ENCODE results near the gene POC1B. TPM values are rescaled to one million over a fixed set of nuclear protein-coding genes. Genes with fewer than 3 reads are reported as not detected.
A peak's percentile ranks its signal among the peaks of the same experiment; 100 is the strongest.

Gene POC1B
- total and polyA plus RNA-seq, 5 donors from 2014 or later = 22.1 to 38.0 (median 33.0) TPM

DNA sequence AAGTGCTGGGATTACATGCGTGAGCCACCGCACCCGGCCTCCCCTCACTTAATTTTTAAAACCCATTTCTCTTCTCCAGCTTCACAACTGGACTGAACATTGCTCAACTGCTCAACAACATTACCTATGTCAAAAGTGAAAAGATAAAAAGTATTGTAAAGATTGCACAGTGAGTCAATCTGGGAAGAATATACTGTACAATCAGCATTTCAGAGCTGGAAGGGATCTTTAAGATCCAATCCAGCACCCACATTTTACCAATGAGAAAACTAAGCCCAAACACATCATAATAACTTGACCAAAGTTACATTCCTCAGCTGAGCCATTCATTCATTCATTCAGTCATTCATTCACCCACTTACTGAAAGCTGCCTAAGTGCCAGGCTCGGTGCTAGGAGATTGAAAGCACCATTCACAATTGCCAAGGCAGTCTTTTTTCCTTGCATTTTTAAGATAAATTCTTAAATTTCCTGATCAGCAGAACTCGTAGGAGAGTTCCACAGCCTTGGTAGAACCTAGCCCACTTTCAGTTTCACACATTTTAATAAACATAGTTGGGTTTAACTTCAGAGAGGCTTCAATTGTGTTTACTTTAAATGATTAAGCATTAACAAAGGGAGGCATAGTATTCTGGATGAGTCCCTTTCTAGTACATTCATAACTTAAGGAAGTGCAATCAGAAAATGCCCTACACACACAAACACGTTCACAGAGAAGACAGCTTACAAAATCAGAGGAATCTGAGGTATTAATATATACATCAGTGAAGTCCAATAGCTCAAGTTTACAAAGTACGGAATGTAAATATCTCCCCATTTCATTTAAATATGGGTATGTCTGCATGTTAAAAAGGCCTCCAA, 4.3 kb downstream of the POC1B start:
- H3K4me3 Mint-ChIP-seq = peak overlapping the region; percentile 76 to 97 (median 86)
- peak overlapping the region; percentile 62 for H3K4me3 ChIP-seq (ENCODE audit: low read depth, low read length)
- no peaks in the 10 kb centered on the region for H3K27me3 Mint-ChIP-seq
- H3K36me3 ChIP-seq (ENCODE audit: control insufficient read depth, insufficient read depth, low read length) = peaks cover 9% of the 10 kb centered on the region
- H3K27me3 ChIP-seq (ENCODE audit: control insufficient read depth, insufficient read depth, low read length) = no peaks in the 10 kb centered on the region
- peaks cover 19% of the 10 kb centered on the region for H3K36me3 Mint-ChIP-seq
- H3K27ac ChIP-seq (ENCODE audit: insufficient read depth, low read length, poor library complexity, severe bottlenecking) = no peak overlapping the region
- ATAC-seq (ENCODE audit: low read depth in 2 of 2) (no peak), DNase-seq (peak in 1 of 3 donors; percentile 20)
- no peaks in the 10 kb centered on the region for H3K9me3 ChIP-seq (ENCODE audit: control insufficient read depth in 2 of 2, low read length in 2 of 2)
- no peaks in the 10 kb centered on the region for H3K9me3 Mint-ChIP-seq
- peaks cover 33% of the 10 kb centered on the region for H3K4me1 ChIP-seq (ENCODE audit: control insufficient read depth, insufficient read depth, low read length, poor library complexity, severe bottlenecking)
- H3K27ac Mint-ChIP-seq = peak overlapping the region; percentile 5 to 64 (median 28)
- peaks cover 25 to 68% (median 38%) of the 10 kb centered on the region in 4 donors for H3K4me1 Mint-ChIP-seq

DNA sequence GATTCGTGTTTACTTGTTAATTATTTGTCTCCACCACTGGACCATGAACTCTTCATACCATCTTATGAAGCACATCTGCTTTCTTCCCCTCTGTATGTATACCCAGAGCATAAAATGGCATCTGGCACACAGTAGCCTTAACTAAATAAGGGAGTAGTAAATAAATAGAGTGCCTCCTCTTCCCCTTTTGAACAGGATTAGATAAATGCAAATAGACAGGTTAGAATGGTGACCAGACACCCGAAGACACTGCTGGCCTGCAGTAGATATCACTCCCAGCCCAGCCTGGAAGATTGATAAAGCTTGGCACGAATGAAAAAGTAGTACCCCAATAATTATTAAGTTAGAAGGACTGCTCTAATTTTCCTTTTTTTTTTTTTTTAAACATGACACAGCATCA, 8.1 kb downstream of the POC1B start:
- Histone ChIP-seq H3K9me3 (ENCODE audit: control insufficient read depth in 2 of 2, low read length in 2 of 2) (no peaks in the 10 kb centered on the region), H3K4me3 (ENCODE audit: low read depth, low read length) (no peak overlapping the region), H3K27me3 (ENCODE audit: control insufficient read depth, insufficient read depth, low read length) (no peaks in the 10 kb centered on the region), H3K36me3 (ENCODE audit: control insufficient read depth, insufficient read depth, low read length) (peaks cover 3% of the 10 kb centered on the region), H3K27ac (ENCODE audit: insufficient read depth, low read length, poor library complexity, severe bottlenecking) (no peak overlapping the region), H3K4me1 (ENCODE audit: control insufficient read depth, insufficient read depth, low read length, poor library complexity, severe bottlenecking) (peaks cover 19% of the 10 kb centered on the region)
- ATAC-seq (ENCODE audit: low read depth in 2 of 2) (no peak), DNase-seq (no peak)
- H3K9me3 Mint-ChIP-seq = no peaks in the 10 kb centered on the region
- H3K4me1 Mint-ChIP-seq = peaks cover 19 to 44% (median 26%) of the 10 kb centered on the region in 4 donors
- H3K27me3 Mint-ChIP-seq = no peaks in the 10 kb centered on the region
- no peak overlapping the region for H3K4me3 Mint-ChIP-seq
- H3K36me3 Mint-ChIP-seq = peaks cover 10% of the 10 kb centered on the region
- H3K27ac Mint-ChIP-seq = no peak overlapping the region

DNA sequence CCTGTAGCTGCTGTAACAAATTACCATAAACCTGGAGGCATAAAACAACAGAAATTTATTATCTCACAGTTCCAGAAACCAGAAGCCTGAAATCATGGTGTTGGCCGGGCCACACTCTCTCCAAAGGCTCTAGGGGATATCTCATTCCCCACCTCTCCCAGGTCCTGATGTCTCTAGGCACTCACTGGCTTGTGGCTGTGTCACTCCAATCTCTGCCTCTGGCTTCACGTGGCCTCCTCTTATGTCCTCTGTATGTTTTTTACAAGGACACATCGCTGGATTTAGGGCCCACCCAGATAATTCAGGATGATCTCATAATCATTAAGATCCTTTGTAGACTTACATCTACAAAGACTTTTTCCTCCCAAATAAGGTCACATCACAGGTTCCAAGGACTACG, 9.2 kb downstream of the POC1B start:
- DNase-seq (no peak), ATAC-seq (ENCODE audit: low read depth in 2 of 2) (no peak)
- H3K36me3 Mint-ChIP-seq = peaks cover 11% of the 10 kb centered on the region
- Histone ChIP-seq H3K27me3 (ENCODE audit: control insufficient read depth, insufficient read depth, low read length) (no peaks in the 10 kb centered on the region), H3K4me1 (ENCODE audit: control insufficient read depth, insufficient read depth, low read length, poor library complexity, severe bottlenecking) (peaks cover 8% of the 10 kb centered on the region), H3K27ac (ENCODE audit: insufficient read depth, low read length, poor library complexity, severe bottlenecking) (no peak overlapping the region), H3K9me3 (ENCODE audit: control insufficient read depth in 2 of 2, low read length in 2 of 2) (no peaks in the 10 kb centered on the region), H3K4me3 (ENCODE audit: low read depth, low read length) (no peak overlapping the region), H3K36me3 (ENCODE audit: control insufficient read depth, insufficient read depth, low read length) (no peaks in the 10 kb centered on the region)
- no peak overlapping the region for H3K27ac Mint-ChIP-seq
- no peak overlapping the region for H3K4me3 Mint-ChIP-seq
- peaks cover 14 to 35% (median 22%) of the 10 kb centered on the region in 4 donors for H3K4me1 Mint-ChIP-seq
- H3K9me3 Mint-ChIP-seq = no peaks in the 10 kb centered on the region
- no peaks in the 10 kb centered on the region for H3K27me3 Mint-ChIP-seq

DNA sequence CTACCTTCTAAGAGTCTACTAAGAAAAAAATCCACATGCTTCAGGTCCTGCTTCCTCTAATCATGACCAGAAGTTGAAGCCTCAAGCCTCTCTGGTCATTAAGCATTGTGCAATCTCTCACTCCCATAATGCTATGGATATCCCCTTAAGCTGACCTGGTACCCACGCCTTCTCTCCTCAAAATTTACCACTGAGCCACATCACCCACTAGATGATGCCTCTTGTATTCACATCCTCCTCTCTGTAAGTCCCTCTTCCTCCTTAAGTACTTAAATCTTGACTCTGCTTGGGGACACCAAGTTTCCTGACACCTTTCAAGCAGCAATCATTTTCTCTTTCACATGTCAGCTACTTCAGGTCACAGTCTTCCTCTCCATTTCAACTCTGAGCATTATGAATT, 11.1 kb downstream of the POC1B start:
- Histone ChIP-seq H3K9me3 (ENCODE audit: control insufficient read depth in 2 of 2, low read length in 2 of 2) (no peaks in the 10 kb centered on the region), H3K4me1 (ENCODE audit: control insufficient read depth, insufficient read depth, low read length, poor library complexity, severe bottlenecking) (no peaks in the 10 kb centered on the region), H3K36me3 (ENCODE audit: control insufficient read depth, insufficient read depth, low read length) (no peaks in the 10 kb centered on the region), H3K4me3 (ENCODE audit: low read depth, low read length) (no peak overlapping the region), H3K27ac (ENCODE audit: insufficient read depth, low read length, poor library complexity, severe bottlenecking) (no peak overlapping the region), H3K27me3 (ENCODE audit: control insufficient read depth, insufficient read depth, low read length) (no peaks in the 10 kb centered on the region)
- Mint-ChIP-seq H3K27me3 (no peaks in the 10 kb centered on the region), H3K27ac (no peak overlapping the region), H3K36me3 (peaks cover 7% of the 10 kb centered on the region), H3K4me1 (peaks cover 7 to 26% (median 19%) of the 10 kb centered on the region in 4 donors), H3K4me3 (no peak overlapping the region), H3K9me3 (no peaks in the 10 kb centered on the region)
- ATAC-seq (ENCODE audit: low read depth in 2 of 2) (no peak), DNase-seq (peak in 1 of 3 donors; percentile 38)

DNA sequence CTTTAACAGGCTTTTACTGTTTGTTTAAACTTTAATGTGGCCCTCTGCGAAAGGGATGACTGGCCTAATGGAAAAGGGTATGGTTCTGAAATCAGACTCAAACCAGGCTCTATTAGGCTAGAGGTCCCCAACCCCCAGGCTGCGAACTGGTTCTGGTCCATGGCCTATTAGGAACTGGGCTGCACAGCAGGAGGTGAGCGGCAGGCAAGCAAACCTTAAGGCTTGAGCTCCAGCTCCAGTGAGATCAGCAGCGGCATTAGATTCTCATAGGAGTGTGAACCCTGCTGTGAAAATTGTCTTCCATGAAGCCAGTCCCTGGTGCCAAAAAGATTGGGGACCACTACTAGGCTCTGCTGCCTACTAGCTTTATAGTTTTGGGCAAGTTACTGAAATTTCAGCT, 12.3 kb downstream of the POC1B start:
- H3K4me3 ChIP-seq (ENCODE audit: low read depth, low read length) = no peak overlapping the region
- no peak for DNase-seq
- Mint-ChIP-seq H3K27ac (peak overlapping the region in 1 of 3 donors; percentile 45), H3K4me1 (peaks cover 5 to 17% (median 15%) of the 10 kb centered on the region in 4 donors), H3K4me3 (no peak overlapping the region), H3K9me3 (no peaks in the 10 kb centered on the region), H3K27me3 (no peaks in the 10 kb centered on the region), H3K36me3 (peaks cover 7% of the 10 kb centered on the region)
- no peaks in the 10 kb centered on the region for H3K36me3 ChIP-seq (ENCODE audit: control insufficient read depth, insufficient read depth, low read length)
- ATAC-seq (ENCODE audit: low read depth in 2 of 2) = no peak
- no peak overlapping the region for H3K27ac ChIP-seq (ENCODE audit: insufficient read depth, low read length, poor library complexity, severe bottlenecking)
- no peaks in the 10 kb centered on the region for H3K27me3 ChIP-seq (ENCODE audit: control insufficient read depth, insufficient read depth, low read length)
- H3K9me3 ChIP-seq (ENCODE audit: control insufficient read depth in 2 of 2, low read length in 2 of 2) = no peaks in the 10 kb centered on the region
- H3K4me1 ChIP-seq (ENCODE audit: control insufficient read depth, insufficient read depth, low read length, poor library complexity, severe bottlenecking) = no peaks in the 10 kb centered on the region

DNA sequence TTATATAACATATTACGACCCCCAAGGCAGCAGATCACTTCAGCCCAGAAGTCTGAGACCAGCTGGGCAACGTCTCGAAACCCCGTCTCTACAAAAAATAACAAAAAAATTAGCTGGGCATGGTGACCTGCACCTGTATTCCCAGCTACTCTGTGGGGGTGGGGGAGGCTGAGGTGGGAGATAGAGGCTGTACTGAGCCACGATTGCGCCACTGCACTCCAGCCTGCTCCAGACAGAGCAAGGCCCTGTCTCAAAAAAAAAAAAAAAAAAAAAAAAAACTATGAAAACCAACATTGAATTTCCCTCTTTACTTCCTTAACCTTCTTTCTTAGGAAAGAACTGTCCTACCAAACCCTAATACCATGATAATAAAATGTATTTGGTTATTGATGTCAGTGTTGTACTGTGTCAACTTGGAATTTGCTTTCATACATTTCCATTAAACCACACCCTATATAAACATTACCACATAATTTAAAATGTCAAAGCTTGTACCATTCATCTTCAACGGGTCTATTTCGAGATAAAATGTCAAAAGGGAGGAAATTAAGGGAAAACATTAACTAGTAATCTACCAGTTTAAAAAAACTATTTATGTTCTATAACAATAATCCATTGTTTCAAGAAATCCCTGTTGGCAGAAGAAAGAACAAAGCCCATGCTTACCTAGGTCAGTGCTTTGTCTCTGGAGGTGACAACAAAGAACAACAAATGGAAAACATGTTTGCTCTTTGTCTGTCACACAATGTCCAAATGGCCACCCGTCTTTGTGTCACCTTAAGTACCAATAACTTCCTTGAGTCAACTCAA, 18.6 kb downstream of the POC1B start:
- Mint-ChIP-seq H3K27ac (no peak overlapping the region), H3K9me3 (no peaks in the 10 kb centered on the region), H3K36me3 (peaks cover 11% of the 10 kb centered on the region), H3K27me3 (no peaks in the 10 kb centered on the region), H3K4me3 (no peak overlapping the region), H3K4me1 (peaks cover 4 to 21% (median 14%) of the 10 kb centered on the region in 4 donors)
- no peak for ATAC-seq (ENCODE audit: low read depth in 2 of 2)
- H3K4me3 ChIP-seq (ENCODE audit: low read depth, low read length) = no peak overlapping the region
- no peak for DNase-seq
- H3K36me3 ChIP-seq (ENCODE audit: control insufficient read depth, insufficient read depth, low read length) = no peaks in the 10 kb centered on the region
- no peak overlapping the region for H3K27ac ChIP-seq (ENCODE audit: insufficient read depth, low read length, poor library complexity, severe bottlenecking)
- H3K27me3 ChIP-seq (ENCODE audit: control insufficient read depth, insufficient read depth, low read length) = no peaks in the 10 kb centered on the region
- H3K4me1 ChIP-seq (ENCODE audit: control insufficient read depth, insufficient read depth, low read length, poor library complexity, severe bottlenecking) = no peaks in the 10 kb centered on the region
- H3K9me3 ChIP-seq (ENCODE audit: control insufficient read depth in 2 of 2, low read length in 2 of 2) = no peaks in the 10 kb centered on the region

DNA sequence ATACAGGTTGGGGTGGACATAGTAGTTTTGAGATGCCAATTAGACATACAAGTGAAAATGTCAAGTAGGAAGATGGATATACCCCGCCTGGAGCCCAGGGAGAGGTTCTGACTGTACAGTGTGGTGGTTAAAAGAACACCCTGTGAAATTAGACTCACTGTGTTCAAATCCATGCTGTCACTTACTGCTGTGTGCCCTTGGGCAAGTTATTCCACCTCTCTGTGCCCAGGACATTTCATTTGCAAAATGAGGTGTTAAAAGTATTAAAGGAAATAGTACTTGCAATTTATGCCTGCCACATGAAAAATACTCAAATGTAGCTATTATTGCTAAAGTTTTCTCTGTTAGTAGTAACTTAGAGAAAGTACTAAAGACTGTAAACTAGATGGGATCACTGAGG, 19.8 kb downstream of the POC1B start:
- Mint-ChIP-seq H3K36me3 (peaks cover 11% of the 10 kb centered on the region), H3K9me3 (no peaks in the 10 kb centered on the region), H3K4me3 (no peak overlapping the region), H3K27me3 (no peaks in the 10 kb centered on the region), H3K4me1 (peaks cover 0 to 24% (median 16%) of the 10 kb centered on the region in 4 donors), H3K27ac (peak overlapping the region in 2 of 3 donors; percentile 16 to 74)
- DNase-seq (no peak), ATAC-seq (ENCODE audit: low read depth in 2 of 2) (no peak)
- Histone ChIP-seq H3K9me3 (ENCODE audit: control insufficient read depth in 2 of 2, low read length in 2 of 2) (no peaks in the 10 kb centered on the region), H3K27ac (ENCODE audit: insufficient read depth, low read length, poor library complexity, severe bottlenecking) (no peak overlapping the region), H3K27me3 (ENCODE audit: control insufficient read depth, insufficient read depth, low read length) (no peaks in the 10 kb centered on the region), H3K4me3 (ENCODE audit: low read depth, low read length) (no peak overlapping the region), H3K4me1 (ENCODE audit: control insufficient read depth, insufficient read depth, low read length, poor library complexity, severe bottlenecking) (no peaks in the 10 kb centered on the region), H3K36me3 (ENCODE audit: control insufficient read depth, insufficient read depth, low read length) (no peaks in the 10 kb centered on the region)

Measured in CD4-positive, CD25-positive, alpha-beta regulatory T cell (primary cell).